RWPE2 (cell line): Measurements from ENCODE around the gene OVOL1.

ENCODE experiments used
- ATAC-seq: fragments of 200-7000 bp; cut with Tn5 transposase; 3 replicates; pipeline ENCODE4 v1.9.1; 2021; ENCODE audit warnings: low read depth
- DNase-seq: peaks from one replicate; pipeline ENCODE4 v3.0.0-alpha.2; 2020; ENCODE audit warnings: low spot score
- H3K27ac ChIP-seq: fragments of 450-650 bp; 2 replicates; pipeline ENCODE4 v1.5.1; 2017; ENCODE audit warnings: mild to moderate bottlenecking; ENCODE audit not compliant: poor library complexity, severe bottlenecking
- H3K27me3 ChIP-seq: fragments of 250-450 bp; sonication (Bioruptor Pico); 2 replicates; pipeline ENCODE4 v1.5.1; 2021; ENCODE audit warnings: mild to moderate bottlenecking, moderate library complexity; ENCODE audit not compliant: insufficient read depth, poor library complexity, severe bottlenecking
- H3K36me3 ChIP-seq: fragments of 250-450 bp; sonication (Bioruptor Pico); 2 replicates; pipeline ENCODE4 v1.5.1; 2020; ENCODE audit warnings: low read depth, mild to moderate bottlenecking, moderate library complexity
- H3K4me1 ChIP-seq: fragments of 250-450 bp; sonication (Bioruptor Pico); 2 replicates; pipeline ENCODE4 v1.5.1; 2021; ENCODE audit warnings: mild to moderate bottlenecking, moderate library complexity; ENCODE audit not compliant: insufficient read depth, poor library complexity, severe bottlenecking
- H3K4me3 ChIP-seq: fragments of 250-450 bp; sonication (Bioruptor Pico); 2 replicates; pipeline ENCODE4 v1.5.1; 2021; ENCODE audit warnings: mild to moderate bottlenecking, moderate library complexity; ENCODE audit not compliant: severe bottlenecking
- H3K9me3 ChIP-seq: fragments of 250-450 bp; sonication (Bioruptor Pico); 2 replicates; pipeline ENCODE4 v1.5.1; 2021; ENCODE audit warnings: mild to moderate bottlenecking, moderate library complexity; ENCODE audit not compliant: severe bottlenecking
- CTCF ChIP-seq: fragments of 450-650 bp; IDR thresholded peaks from one replicate; pipeline ENCODE4 v1.5.1; 2017; ENCODE audit warnings: mild to moderate bottlenecking, moderate library complexity; ENCODE audit not compliant: poor library complexity, severe bottlenecking

OVOL1 gene

GRCh38 chr11:65782816-65783228 lies 4.0 kb upstream of the OVOL1 start:
- no peak for TF ChIP-seq CTCF
- ATAC-seq: no peak
- Histone ChIP-seq H3K27me3 (peaks cover 9% of the 10 kb centered on the region), H3K4me3 (no peak overlapping the region), H3K27ac (no peak overlapping the region), H3K9me3 (no peaks in the 10 kb centered on the region), H3K36me3 (no peaks in the 10 kb centered on the region; the same call in 1 of the 2 replicates), H3K4me1 (no peaks in the 10 kb centered on the region)
- DNase-seq: peak; percentile 41

- no peak overlapping the region for H3K4me3 ChIP-seq
- H3K4me1 ChIP-seq: no peaks in the 10 kb centered on the region
- H3K27me3 ChIP-seq: peaks cover 25% of the 10 kb centered on the region
- no peaks in the 10 kb centered on the region for H3K9me3 ChIP-seq
- H3K36me3 ChIP-seq: no peaks in the 10 kb centered on the region
- ATAC-seq (no peak), DNase-seq (no peak)
- no peak overlapping the region for H3K27ac ChIP-seq
- no peak for TF ChIP-seq CTCF
Measured at GRCh38 chr11:65785319-65786007, 1.4 kb upstream of the OVOL1 start.

- Histone ChIP-seq H3K9me3 (no peaks in the 10 kb centered on the region), H3K4me1 (no peaks in the 10 kb centered on the region), H3K36me3 (no peaks in the 10 kb centered on the region), H3K4me3 (no peak overlapping the region), H3K27ac (no peak overlapping the region), H3K27me3 (peaks cover 25% of the 10 kb centered on the region)
- DNase-seq: no peak
- TF ChIP-seq CTCF: no peak
- ATAC-seq: no peak
Measured at GRCh38 chr11:65786008-65786785, 666 bp upstream of the OVOL1 start.

GRCh38 chr11:65787649-65788622 lies 1.1 kb downstream of the OVOL1 start:
- Histone ChIP-seq H3K36me3 (no peaks in the 10 kb centered on the region), H3K4me3 (peak overlapping the region; percentile 7), H3K9me3 (no peaks in the 10 kb centered on the region), H3K4me1 (peaks cover 9% of the 10 kb centered on the region), H3K27me3 (peaks cover 25% of the 10 kb centered on the region), H3K27ac (no peak overlapping the region)
- DNase-seq (no peak), ATAC-seq (no peak)
- TF ChIP-seq CTCF: no peak
